Measurements from ENCODE around the gene ZNF417. TPM values are rescaled to one million over a fixed set of nuclear protein-coding genes. Genes with fewer than 3 reads are reported as not detected.

ZNF417 gene
- total and polyA plus RNA-seq, 12 donors, result 1.8 to 20.8 (median 14.0) TPM

DNA sequence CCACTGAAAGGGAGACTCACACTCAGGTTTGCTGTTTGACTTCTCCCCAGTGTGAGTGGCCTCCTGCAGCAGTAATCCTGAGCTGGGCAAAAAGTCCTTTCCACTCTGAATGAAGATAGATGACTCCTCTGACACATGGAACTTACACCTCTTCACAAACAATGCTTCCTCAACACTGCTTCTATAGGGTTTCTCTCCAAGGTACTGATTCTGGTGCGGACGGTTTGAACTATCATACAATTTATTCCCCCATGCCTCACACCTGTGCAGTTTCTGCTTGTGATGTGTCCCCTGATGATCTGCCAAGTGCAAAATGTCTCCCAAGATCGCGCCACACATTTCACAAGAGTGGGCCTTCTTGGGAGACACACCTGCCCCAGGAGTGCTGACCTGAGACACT is 11.2 kb upstream of the ZNF417 start:
- Histone ChIP-seq H3K36me3 (replicated peaks in 1 of 2) (peaks cover 0 to 8% of the 10 kb centered on the region in 2 donors), H3K27ac (no peak overlapping the region), H3K4me3 (no peak overlapping the region), H3K27me3 (no peaks in the 10 kb centered on the region), H3K4me1 (replicated peaks in 1 of 2) (no peaks in the 10 kb centered on the region), H3K9me3 (replicated peaks in 1 of 3) (peaks cover 0 to 29% (median 0%) of the 10 kb centered on the region in 3 donors)
- intact Hi-C loops (cut with DNase I), result no loop called here
- TF ChIP-seq, protein P1, sequence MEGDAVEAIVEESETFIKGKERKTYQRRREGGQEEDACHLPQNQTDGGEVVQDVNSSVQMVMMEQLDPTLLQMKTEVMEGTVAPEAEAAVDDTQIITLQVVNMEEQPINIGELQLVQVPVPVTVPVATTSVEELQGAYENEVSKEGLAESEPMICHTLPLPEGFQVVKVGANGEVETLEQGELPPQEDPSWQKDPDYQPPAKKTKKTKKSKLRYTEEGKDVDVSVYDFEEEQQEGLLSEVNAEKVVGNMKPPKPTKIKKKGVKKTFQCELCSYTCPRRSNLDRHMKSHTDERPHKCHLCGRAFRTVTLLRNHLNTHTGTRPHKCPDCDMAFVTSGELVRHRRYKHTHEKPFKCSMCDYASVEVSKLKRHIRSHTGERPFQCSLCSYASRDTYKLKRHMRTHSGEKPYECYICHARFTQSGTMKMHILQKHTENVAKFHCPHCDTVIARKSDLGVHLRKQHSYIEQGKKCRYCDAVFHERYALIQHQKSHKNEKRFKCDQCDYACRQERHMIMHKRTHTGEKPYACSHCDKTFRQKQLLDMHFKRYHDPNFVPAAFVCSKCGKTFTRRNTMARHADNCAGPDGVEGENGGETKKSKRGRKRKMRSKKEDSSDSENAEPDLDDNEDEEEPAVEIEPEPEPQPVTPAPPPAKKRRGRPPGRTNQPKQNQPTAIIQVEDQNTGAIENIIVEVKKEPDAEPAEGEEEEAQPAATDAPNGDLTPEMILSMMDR (IDR thresholded peaks at IDR 0.05), result no peak
- no peak for TF ChIP-seq POLR2A (IDR thresholded peaks at IDR 0.05)
- no peak for DNase-seq
- WGBS, 4 donors, result 97 to 98% (median 97%) methylated on average over 4 of the region's 4 CpGs

DNA sequence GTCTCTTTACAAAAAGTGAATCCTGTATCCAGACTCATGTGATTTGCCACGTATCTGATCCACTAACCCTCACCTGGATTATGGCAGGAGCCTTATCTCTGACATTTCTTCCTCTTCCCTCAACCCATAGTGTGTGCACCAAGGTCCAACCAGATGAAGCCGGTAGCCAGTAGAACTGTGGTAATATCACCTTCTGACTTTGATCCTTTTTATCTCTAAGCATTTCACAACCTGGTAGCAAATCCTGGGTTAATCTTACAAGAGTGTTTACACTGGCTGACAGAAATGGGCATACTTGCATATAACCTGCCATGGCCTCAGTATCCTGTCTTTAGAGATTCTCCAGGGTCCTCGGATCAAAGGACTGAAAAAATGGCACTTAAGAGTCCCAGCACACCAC is 1.9 kb downstream of the ZNF417 start:
- intact Hi-C loops (cut with DNase I), result no loop called here
- H3K36me3 ChIP-seq (replicated peaks in 1 of 2), result peaks cover 0 to 15% of the 10 kb centered on the region in 2 donors
- 88 to 96% (median 91%) methylated on average over 3 of the region's 3 CpGs for WGBS, 4 donors
- H3K27ac ChIP-seq, result no peak overlapping the region
- no peaks in the 10 kb centered on the region for H3K9me3 ChIP-seq (replicated peaks in 1 of 3)
- peaks cover 7 to 9% of the 10 kb centered on the region in 2 donors for H3K4me1 ChIP-seq (replicated peaks in 1 of 2)
- DNase-seq, result no peak
- H3K4me3 ChIP-seq, result no peak overlapping the region
- TF ChIP-seq POLR2A (IDR thresholded peaks at IDR 0.05), result no peak
- TF ChIP-seq, protein P1 (IDR thresholded peaks at IDR 0.05), result no peak
- H3K27me3 ChIP-seq, result no peaks in the 10 kb centered on the region

DNA sequence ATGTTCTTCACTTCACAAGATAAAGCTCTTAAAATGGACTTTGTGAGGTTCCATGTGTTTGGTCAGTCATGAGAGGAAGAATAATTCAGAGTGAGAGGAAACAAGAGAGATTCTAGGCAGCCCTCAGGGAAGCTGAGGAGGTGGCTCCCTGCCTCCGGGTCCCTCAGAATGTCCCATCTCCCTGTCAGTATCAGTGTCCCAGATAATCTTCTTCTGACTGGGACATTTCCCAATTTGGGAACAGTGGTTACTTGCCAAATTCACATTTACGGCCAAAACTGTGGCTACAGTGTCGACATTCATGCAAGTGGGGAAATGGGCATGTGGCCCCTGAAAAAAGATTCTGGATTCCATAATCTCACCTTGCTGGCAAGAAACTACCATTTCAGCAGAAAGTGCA is 9.0 kb downstream of the ZNF417 start:
- Histone ChIP-seq H3K4me1 (replicated peaks in 1 of 2) (no peaks in the 10 kb centered on the region), H3K9me3 (replicated peaks in 1 of 3) (no peaks in the 10 kb centered on the region), H3K4me3 (no peak overlapping the region), H3K36me3 (replicated peaks in 1 of 2) (peaks cover 0 to 22% of the 10 kb centered on the region in 2 donors), H3K27me3 (no peaks in the 10 kb centered on the region), H3K27ac (no peak overlapping the region)
- 88 to 98% (median 93%) methylated on average over 3 of the region's 3 CpGs for WGBS, 4 donors
- TF ChIP-seq POLR2A (IDR thresholded peaks at IDR 0.05), result no peak
- TF ChIP-seq, protein P1 (IDR thresholded peaks at IDR 0.05), result no peak
- DNase-seq, result no peak
- intact Hi-C loops (cut with DNase I), result no loop called here

DNA sequence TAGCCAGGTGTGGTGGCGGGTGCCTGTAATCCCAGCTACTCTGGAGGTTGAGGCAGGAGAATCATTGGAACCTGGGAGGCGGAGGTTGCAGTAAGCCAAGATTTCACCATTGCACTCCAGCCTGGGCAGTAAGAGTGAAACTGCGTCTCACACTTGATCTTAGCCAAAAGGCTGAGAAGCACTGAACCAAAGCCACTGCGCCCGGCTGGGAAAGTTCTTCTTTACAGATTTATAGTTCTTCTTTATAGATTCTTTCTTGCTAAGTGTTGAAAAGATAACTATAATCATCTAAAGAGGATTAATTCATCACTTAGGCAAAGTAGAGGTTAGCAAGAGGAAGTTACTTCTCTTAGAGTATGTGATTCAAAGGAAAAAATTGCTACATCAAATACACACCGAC is 11.1 kb downstream of the ZNF417 start:
- Histone ChIP-seq H3K4me3 (no peak overlapping the region), H3K4me1 (replicated peaks in 1 of 2) (no peaks in the 10 kb centered on the region), H3K27me3 (no peaks in the 10 kb centered on the region), H3K27ac (no peak overlapping the region), H3K9me3 (replicated peaks in 1 of 3) (no peaks in the 10 kb centered on the region), H3K36me3 (replicated peaks in 1 of 2) (peaks cover 0 to 11% of the 10 kb centered on the region in 2 donors)
- DNase-seq, result no peak
- intact Hi-C loops (cut with DNase I), result no loop called here
- no peak for TF ChIP-seq POLR2A (IDR thresholded peaks at IDR 0.05)
- TF ChIP-seq, protein P1 (IDR thresholded peaks at IDR 0.05), result no peak
- 92 to 97% (median 95%) methylated on average over 6 of the region's 6 CpGs for WGBS, 4 donors
